Measurements from ENCODE around the gene ZFPL1. TPM values are rescaled to one million over a fixed set of nuclear protein-coding genes. Genes with fewer than 3 reads are reported as not detected.

Gene ZFPL1
- total and polyA plus RNA-seq, 9 of the 15 experiments (the other 6 are each of a cell fraction or from before 2014, with no cell fraction given) = 3.7 to 37.5 (median 22.7) TPM

- TF ChIP-seq ZNF436 (CRISPR knock-in tag; IDR thresholded peaks at IDR 0.05) (no peak), MEIS2 (IDR thresholded peaks at IDR 0.05; ENCODE audit: partially characterized antibody) (no peak), ZBTB12 (CRISPR knock-in tag; IDR thresholded peaks at IDR 0.05) (peak; percentile 78), TAF9B (IDR thresholded peaks at IDR 0.05; ENCODE audit: partially characterized antibody) (peak; percentile 82), ZNF143 (CRISPR knock-in tag; IDR thresholded peaks at IDR 0.05) (no peak), ETV6 (IDR thresholded peaks at IDR 0.05; ENCODE audit: borderline replicate concordance in 1 of 2, low read depth in 2 of 2, low read length in 1 of 2) (peak in 1 of 2 experiments; percentile 33; a peak in 1 of 4 replicates), ETV6 (CRISPR knock-in tag; IDR thresholded peaks at IDR 0.05; ENCODE audit: borderline replicate concordance) (no peak), ADNP (tag; IDR thresholded peaks at IDR 0.05) (no peak), POLR3A (IDR thresholded peaks at IDR 0.05; ENCODE audit: borderline replicate concordance, extremely low read depth, insufficient read depth, insufficient read length) (no peak), ZNF146 (CRISPR knock-in tag; IDR thresholded peaks at IDR 0.05; ENCODE audit: unreplicated experiment) (no peak), TBL1XR1 (IDR thresholded peaks at IDR 0.05; ENCODE audit: low read length in 2 of 2) (no peak), ZNF780A (CRISPR knock-in tag; IDR thresholded peaks at IDR 0.05) (peak; percentile 75; the same call in 1 of the 2 replicates), CC2D1A (IDR thresholded peaks at IDR 0.05) (peak; percentile 51; the same call in 1 of the 2 replicates), ZNF354B (CRISPR knock-in tag; IDR thresholded peaks at IDR 0.05) (no peak), ZNF197 (CRISPR knock-in tag; IDR thresholded peaks at IDR 0.05; ENCODE audit: low read depth) (no peak), HMGXB4 (CRISPR knock-in tag; IDR thresholded peaks at IDR 0.05) (no peak), THRB (CRISPR knock-in tag; conservative IDR thresholded peaks at IDR 0.05) (no peak)
- TF ChIP-seq, protein P1, sequence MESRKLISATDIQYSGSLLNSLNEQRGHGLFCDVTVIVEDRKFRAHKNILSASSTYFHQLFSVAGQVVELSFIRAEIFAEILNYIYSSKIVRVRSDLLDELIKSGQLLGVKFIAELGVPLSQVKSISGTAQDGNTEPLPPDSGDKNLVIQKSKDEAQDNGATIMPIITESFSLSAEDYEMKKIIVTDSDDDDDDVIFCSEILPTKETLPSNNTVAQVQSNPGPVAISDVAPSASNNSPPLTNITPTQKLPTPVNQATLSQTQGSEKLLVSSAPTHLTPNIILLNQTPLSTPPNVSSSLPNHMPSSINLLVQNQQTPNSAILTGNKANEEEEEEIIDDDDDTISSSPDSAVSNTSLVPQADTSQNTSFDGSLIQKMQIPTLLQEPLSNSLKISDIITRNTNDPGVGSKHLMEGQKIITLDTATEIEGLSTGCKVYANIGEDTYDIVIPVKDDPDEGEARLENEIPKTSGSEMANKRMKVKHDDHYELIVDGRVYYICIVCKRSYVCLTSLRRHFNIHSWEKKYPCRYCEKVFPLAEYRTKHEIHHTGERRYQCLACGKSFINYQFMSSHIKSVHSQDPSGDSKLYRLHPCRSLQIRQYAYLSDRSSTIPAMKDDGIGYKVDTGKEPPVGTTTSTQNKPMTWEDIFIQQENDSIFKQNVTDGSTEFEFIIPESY (CRISPR knock-in tag; IDR thresholded peaks at IDR 0.05) = peak; percentile 11; the same call in 1 of the 2 replicates
These were observed 50.4 kb downstream of the ZFPL1 start, which contains the start of gene SYVN1 (continued) for GRCh38 chr11:65134240-65134951.

Measured in K562 (cell line).